ENCODE data around the gene NHLH2. TPM values are rescaled to one million over a fixed set of nuclear protein-coding genes. Genes with fewer than 3 reads are reported as not detected.

Gene NHLH2
- total RNA-seq, 1 experiment from 2014 or later: not detected

DNA sequence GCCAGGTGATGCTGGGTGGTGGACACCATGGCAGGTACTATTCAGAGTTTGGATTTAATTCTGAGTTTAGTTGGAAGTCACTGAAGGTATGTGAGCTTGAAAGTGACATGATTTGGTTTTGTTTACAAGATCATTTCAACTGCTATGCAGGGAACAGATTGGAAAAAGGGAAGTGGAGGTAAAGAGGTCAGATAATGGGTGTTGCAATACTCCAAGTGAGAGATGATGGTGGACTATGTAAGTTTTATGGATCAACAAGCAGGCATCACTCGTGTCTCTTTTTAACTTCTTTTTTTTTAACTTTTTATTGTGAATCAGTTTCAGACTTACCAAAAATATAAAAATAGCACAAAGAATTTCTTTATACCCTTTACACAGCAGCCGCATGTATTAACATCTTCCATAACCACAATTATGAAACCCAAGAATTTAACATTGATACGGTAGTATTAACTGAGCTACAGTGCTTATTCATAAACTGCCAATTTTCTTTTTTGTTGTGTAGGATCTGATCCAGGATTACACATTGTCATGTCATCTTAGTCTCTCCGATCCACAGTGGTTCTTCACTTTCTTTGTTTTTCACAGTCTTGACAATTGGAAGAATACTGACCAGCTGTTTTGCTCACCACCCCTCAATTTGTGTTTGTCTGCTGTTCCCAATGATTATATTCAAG is 24.9 kb upstream of the NHLH2 start:
- H3K27ac Mint-ChIP-seq (ENCODE audit: unreplicated experiment): no peak overlapping the region
- Histone ChIP-seq H3K27me3 (replicated peaks; ENCODE audit: control insufficient read depth, insufficient read depth, low read length) (no peaks in the 10 kb centered on the region), H3K4me3 (ENCODE audit: low read depth, low read length) (no peak overlapping the region), H3K4me1 (no peaks in the 10 kb centered on the region), H3K9me3 (no peaks in the 10 kb centered on the region), H3K36me3 (ENCODE audit: control insufficient read depth, insufficient read depth, low read length) (no peaks in the 10 kb centered on the region)
- ChIA-PET POLR2A (no interaction called here), CTCF (no interaction called here)
- no TSS peak for BruUV-seq (replicated peaks)
- H3K9me3 Mint-ChIP-seq (ENCODE audit: unreplicated experiment): no peaks in the 10 kb centered on the region
- H3K27me3 Mint-ChIP-seq (ENCODE audit: insufficient read depth, unreplicated experiment): peaks cover 39% of the 10 kb centered on the region
- TF ChIP-seq, protein P1, sequence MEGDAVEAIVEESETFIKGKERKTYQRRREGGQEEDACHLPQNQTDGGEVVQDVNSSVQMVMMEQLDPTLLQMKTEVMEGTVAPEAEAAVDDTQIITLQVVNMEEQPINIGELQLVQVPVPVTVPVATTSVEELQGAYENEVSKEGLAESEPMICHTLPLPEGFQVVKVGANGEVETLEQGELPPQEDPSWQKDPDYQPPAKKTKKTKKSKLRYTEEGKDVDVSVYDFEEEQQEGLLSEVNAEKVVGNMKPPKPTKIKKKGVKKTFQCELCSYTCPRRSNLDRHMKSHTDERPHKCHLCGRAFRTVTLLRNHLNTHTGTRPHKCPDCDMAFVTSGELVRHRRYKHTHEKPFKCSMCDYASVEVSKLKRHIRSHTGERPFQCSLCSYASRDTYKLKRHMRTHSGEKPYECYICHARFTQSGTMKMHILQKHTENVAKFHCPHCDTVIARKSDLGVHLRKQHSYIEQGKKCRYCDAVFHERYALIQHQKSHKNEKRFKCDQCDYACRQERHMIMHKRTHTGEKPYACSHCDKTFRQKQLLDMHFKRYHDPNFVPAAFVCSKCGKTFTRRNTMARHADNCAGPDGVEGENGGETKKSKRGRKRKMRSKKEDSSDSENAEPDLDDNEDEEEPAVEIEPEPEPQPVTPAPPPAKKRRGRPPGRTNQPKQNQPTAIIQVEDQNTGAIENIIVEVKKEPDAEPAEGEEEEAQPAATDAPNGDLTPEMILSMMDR (IDR thresholded peaks at IDR 0.05; ENCODE audit: insufficient read depth in 1 of 2, low read depth in 1 of 2, low read length in 1 of 2, severe bottlenecking in 1 of 2, unreplicated experiment in 1 of 2): no peak
- H3K36me3 Mint-ChIP-seq (ENCODE audit: insufficient read depth, unreplicated experiment): no peaks in the 10 kb centered on the region
- intact Hi-C loops (cut with micrococcal nuclease; ENCODE audit: unreplicated experiment): no loop called here
- DNase-seq: no peak
- H3K4me1 Mint-ChIP-seq (ENCODE audit: low read depth, unreplicated experiment): no peaks in the 10 kb centered on the region
- H3K4me3 Mint-ChIP-seq (ENCODE audit: unreplicated experiment): no peak overlapping the region

DNA sequence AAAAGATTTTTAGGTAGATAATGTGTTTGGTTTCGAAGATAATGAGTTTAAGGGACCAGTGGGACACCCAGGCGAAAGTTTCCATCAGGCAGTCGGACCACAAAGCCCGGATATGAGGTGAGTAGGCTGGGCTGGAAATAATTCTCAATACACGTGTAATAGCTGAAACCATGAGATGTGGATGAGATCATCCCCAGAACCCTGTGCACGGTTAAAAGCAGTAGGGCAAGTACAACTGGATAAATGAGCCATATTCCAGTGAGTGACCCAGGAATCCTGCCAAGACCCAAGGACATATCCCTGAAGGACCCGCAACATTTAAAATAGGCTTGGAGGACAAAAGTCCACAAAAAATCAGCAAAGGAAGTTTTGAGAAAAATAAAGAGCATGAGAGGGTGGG is 21.5 kb upstream of the NHLH2 start:
- CTCF ChIA-PET: no interaction called here
- H3K36me3 ChIP-seq (ENCODE audit: control insufficient read depth, insufficient read depth, low read length): no peaks in the 10 kb centered on the region
- intact Hi-C loops (cut with micrococcal nuclease; ENCODE audit: unreplicated experiment): no loop called here
- H3K4me1 Mint-ChIP-seq (ENCODE audit: low read depth, unreplicated experiment): no peaks in the 10 kb centered on the region
- BruUV-seq (replicated peaks): no TSS peak
- H3K9me3 ChIP-seq: no peaks in the 10 kb centered on the region
- TF ChIP-seq, protein P1 (IDR thresholded peaks at IDR 0.05; ENCODE audit: insufficient read depth in 1 of 2, low read depth in 1 of 2, low read length in 1 of 2, severe bottlenecking in 1 of 2, unreplicated experiment in 1 of 2): no peak
- peaks cover 43% of the 10 kb centered on the region for H3K27me3 Mint-ChIP-seq (ENCODE audit: insufficient read depth, unreplicated experiment)
- H3K4me3 Mint-ChIP-seq (ENCODE audit: unreplicated experiment): no peak overlapping the region
- POLR2A ChIA-PET: no interaction called here
- DNase-seq: no peak
- no peaks in the 10 kb centered on the region for H3K4me1 ChIP-seq
- no peaks in the 10 kb centered on the region for H3K36me3 Mint-ChIP-seq (ENCODE audit: insufficient read depth, unreplicated experiment)
- no peaks in the 10 kb centered on the region for H3K27me3 ChIP-seq (replicated peaks; ENCODE audit: control insufficient read depth, insufficient read depth, low read length)
- no peaks in the 10 kb centered on the region for H3K9me3 Mint-ChIP-seq (ENCODE audit: unreplicated experiment)
- no peak overlapping the region for H3K27ac Mint-ChIP-seq (ENCODE audit: unreplicated experiment)
- no peak overlapping the region for H3K4me3 ChIP-seq (ENCODE audit: low read depth, low read length)

DNA sequence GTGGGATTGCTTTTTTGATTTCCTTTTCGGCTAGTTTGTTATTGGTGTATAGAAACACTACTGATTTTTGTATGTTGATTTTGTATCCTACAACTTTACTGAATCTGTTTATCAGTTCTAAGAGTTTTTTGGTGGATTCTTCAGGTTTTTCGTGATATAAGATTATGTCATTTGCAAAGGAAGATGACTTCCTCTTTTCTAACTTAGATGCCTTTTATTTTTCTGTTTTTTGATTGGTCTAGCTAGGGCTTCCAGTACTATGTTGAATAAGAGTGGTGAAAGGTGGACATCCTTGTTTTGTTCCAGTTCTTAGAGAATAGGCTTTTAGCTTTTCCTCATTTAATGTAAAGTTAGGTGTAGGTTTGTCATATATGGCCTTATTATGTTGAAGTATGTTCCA is 13.1 kb upstream of the NHLH2 start:
- no peak for DNase-seq
- ChIA-PET CTCF (no interaction called here), POLR2A (no interaction called here)
- Mint-ChIP-seq H3K4me3 (ENCODE audit: unreplicated experiment) (no peak overlapping the region), H3K27ac (ENCODE audit: unreplicated experiment) (no peak overlapping the region), H3K27me3 (ENCODE audit: insufficient read depth, unreplicated experiment) (peaks cover 20% of the 10 kb centered on the region), H3K36me3 (ENCODE audit: insufficient read depth, unreplicated experiment) (no peaks in the 10 kb centered on the region), H3K9me3 (ENCODE audit: unreplicated experiment) (no peaks in the 10 kb centered on the region), H3K4me1 (ENCODE audit: low read depth, unreplicated experiment) (no peaks in the 10 kb centered on the region)
- no peak overlapping the region for H3K4me3 ChIP-seq (ENCODE audit: low read depth, low read length)
- H3K36me3 ChIP-seq (ENCODE audit: control insufficient read depth, insufficient read depth, low read length): no peaks in the 10 kb centered on the region
- TF ChIP-seq, protein P1 (IDR thresholded peaks at IDR 0.05; ENCODE audit: insufficient read depth in 1 of 2, low read depth in 1 of 2, low read length in 1 of 2, severe bottlenecking in 1 of 2, unreplicated experiment in 1 of 2): no peak
- intact Hi-C loops (cut with micrococcal nuclease; ENCODE audit: unreplicated experiment): no loop called here
- H3K27me3 ChIP-seq (replicated peaks; ENCODE audit: control insufficient read depth, insufficient read depth, low read length): no peaks in the 10 kb centered on the region
- no TSS peak for BruUV-seq (replicated peaks)
- H3K9me3 ChIP-seq: no peaks in the 10 kb centered on the region
- no peaks in the 10 kb centered on the region for H3K4me1 ChIP-seq

Data from Caco-2 (cell line).